GM18508 (cell line): Measurements from ENCODE around the gene PDCD2.
"Not testable (repeated sequence)": the region's sequence is repeated elsewhere in the genome, so short reads cannot be mapped to it uniquely, and the experiment has no call there.

Source experiments
- ATAC-seq: cut with Tn5 transposase; IDR thresholded peaks from one replicate; pipeline ENCODE4 v1.9.1; 2021; ENCODE audit warnings: moderate number of reproducible peaks; ENCODE audit not compliant: insufficient read depth, unreplicated experiment

The PDCD2 gene

DNA sequence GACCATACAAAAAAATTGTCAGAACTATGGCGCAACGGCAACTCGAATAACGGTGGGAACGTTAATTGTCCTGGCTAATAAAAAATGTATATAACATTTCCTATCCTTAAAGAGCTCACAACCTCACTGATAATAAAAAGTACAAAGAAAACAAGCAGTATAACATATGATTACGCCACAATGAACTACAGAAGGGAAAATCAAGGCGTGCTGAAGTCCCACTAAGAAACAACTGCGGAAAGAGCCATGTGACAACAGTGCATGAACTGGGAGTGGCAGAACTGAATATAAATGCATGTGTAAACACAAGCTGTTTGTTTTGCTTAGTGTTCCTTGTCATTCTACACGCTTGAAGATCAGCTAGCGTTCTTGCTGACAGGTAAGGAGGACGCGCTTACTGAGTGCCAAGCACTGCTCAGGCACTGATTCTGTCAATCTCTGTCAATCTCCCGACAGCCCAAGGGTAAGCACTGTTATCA lies 30.9 kb downstream of the PDCD2 start:
- ATAC-seq: peak; percentile 13

DNA sequence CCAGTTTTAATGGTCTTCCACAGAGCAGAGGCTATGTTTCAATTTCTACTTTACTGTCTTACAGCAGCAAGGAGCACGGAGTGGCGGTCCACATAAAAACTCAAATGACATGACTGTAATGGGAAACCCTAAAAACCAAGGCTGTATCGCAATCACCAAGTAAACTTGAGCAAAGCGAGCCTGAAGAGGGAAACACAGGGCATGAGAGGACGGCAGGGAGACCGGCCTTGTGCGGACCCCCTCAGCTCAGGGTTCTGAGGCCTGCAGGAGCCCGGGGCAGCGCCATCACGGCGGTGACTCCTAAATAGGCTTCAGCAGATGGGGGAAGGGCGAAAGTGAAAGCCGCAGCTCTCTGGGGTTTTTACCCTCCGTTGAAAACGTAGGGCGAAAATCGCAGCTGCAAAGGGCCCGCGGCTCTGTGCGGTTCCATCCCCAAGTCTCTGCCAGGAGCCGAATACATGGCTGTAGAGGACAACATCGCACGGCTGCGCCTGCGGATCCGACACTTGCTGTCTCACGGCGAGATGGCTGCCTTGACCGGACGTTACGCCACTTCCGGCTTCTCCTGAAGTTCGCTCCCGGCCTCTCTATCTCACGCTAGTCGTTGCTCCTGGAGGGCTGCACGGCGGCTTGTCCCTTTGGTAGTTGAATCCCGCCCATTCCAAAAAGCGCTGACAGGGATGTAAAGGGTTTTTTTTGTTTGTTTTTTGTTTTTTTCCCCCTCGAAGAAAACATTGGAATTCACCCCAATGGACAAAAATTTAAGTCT lies 31.5 kb downstream of the PDCD2 start, which contains the start of gene PSMB1:
TSS of gene PSMB1 (minus strand) at position 543 of the 769 bp plus-strand sequence. CDS start at position 478, 65 bp downstream.
- peak; percentile 28 for ATAC-seq

DNA sequence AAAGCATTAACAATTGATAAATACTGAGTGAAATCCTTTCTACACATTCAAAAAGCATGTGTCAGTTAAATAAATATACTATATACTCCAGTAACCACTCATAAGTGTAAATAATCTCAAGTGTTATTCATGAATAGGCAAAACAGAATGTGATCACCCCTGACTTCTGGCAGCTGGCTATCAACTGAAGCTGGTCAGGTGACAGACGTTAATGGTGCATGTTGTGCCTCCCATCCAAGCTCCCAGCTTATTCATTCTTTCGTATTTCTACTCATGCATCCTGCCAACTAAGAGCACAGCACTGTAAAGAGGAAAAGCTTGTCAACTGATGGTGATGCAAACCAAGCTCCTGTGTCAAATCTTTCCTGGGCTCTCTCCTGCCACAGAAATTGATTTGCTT lies 39.0 kb downstream of the PDCD2 start:
- ATAC-seq: no peak

DNA sequence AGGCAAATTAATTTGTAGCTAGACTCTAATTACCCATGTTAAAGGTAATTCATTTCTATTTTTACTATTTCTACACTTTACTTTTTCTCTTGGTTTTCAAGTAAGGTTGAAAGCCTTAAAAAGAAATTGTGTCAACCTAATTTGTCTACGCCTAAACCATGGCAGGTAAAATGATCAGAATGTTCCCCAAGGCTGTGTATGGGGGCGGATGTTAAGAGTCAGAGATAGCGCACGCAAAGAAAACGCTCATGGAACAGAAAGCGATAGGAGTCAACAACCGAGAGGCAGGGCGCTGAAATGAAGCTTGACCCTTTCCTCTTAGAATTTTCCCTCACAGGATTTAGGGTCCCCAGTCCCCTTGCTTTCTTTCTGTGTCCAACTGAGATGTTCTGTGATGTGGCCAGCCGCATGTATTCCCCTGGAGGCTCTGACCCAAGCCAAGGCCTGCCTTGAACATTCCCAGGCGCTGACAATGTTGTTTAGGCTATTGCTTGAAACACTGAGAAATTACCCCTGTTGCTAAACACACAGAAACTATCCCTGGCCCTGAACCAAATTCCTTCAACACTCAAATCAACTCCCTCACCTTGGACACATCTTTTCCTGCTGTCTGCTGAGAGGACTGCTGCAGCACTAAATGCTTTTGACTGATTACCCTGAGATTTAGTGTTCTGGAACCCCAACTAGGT lies 42.3 kb downstream of the PDCD2 start:
- ATAC-seq: no peak

DNA sequence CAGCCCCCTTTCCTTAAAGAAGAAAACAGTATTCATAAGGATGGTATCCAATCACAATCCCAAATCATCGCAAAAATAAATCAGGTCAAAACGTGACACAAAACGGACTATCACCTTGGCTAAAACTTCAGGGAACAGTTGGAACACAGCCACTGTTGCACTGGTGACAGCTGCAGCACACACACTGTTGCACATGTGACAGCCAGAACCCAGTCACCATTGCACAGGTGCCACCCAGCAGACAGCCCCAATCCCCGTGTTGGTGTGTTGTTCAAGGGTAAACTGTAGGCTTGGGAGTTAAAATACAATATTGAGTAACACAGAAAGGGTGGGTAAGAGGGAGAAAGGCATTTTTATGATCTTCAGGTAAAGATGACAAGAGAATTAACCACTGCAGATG lies 47.1 kb downstream of the PDCD2 start:
- no peak for ATAC-seq

DNA sequence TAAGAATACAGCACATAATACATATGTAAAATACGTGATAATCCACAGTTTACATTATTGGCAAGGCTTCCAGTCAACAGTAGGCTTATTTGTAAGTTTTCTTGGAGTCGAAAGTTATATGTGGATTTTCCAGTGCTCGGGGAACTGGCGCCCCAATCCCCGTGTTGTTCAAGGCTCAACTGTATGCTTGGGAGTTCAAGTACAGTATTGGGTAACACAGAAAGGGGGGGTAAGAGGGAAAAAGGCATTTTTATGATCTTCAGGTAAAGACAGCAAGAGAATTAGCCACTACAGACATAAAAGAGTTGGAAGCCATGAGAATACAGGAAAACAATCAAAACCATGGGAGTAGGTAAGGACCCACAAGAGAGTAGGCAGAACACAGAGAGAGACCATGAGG lies 47.8 kb downstream of the PDCD2 start:
- no peak for ATAC-seq

DNA sequence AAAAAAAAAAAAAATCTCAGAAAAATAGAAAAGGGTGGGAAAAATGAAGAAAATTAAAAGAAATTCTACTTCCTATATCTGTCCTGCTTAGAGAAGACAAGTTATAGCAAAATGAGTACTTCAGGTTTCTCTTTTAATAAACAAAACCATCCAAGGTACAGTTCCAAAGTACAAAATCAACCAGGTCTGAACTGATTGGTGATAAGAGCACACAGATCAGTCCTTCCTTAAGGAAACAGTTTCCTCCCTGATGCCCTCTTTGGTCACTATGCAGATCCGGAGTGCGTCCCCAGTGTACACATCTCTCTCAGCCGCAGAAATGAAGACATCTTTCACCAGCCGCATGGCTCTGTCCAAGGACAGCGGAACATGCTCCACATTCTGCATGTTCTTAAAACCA lies 49.4 kb downstream of the PDCD2 start:
- ATAC-seq: no peak

DNA sequence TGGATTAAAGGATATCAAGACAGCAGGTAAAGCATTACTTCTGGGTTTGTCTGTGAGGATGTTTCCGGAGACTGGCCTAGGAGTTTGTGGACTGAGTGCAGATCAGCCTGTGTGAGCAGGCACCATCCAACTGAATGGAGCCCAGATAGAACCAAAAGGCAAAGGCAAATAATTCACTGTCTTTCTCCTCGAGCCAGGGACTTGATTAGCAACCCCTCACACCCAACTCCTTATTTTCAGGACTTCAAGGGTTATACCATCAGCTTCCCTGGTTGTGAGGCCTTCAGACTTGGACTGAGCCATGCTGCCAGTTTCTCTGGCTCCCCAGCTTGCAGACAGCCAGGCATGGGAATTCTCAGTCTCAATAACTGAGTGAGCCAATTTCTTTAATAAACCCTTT lies 50.6 kb downstream of the PDCD2 start:
- ATAC-seq: no peak

DNA sequence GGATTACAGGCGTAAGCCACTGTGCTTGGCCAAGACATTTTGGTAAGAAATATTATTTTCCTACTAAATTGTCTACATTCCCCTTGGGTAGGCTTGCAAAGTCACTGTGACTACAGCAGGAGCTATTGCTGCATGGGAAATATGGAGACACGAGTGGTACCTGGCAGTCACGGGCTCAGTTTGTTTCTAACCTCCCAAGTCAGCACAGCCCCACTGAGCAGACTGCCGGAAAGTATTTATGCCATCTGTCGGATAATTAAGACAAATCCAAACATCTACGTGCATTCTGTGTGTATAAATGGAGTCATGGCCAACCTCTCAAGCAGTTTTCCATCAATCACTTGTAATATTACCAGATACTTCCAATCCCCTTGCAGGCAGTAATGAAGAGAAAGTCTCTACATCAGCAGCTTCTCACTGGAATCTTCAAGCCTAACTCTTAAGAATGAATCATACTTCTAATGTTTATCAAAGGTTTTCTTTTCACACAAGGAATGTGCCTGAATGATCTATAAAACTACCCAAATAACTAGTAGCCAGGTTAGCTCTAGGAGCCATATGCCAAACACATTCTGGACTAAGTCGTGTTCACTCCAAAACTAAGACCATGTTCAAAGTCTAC lies 51.5 kb downstream of the PDCD2 start:
- ATAC-seq: no peak

DNA sequence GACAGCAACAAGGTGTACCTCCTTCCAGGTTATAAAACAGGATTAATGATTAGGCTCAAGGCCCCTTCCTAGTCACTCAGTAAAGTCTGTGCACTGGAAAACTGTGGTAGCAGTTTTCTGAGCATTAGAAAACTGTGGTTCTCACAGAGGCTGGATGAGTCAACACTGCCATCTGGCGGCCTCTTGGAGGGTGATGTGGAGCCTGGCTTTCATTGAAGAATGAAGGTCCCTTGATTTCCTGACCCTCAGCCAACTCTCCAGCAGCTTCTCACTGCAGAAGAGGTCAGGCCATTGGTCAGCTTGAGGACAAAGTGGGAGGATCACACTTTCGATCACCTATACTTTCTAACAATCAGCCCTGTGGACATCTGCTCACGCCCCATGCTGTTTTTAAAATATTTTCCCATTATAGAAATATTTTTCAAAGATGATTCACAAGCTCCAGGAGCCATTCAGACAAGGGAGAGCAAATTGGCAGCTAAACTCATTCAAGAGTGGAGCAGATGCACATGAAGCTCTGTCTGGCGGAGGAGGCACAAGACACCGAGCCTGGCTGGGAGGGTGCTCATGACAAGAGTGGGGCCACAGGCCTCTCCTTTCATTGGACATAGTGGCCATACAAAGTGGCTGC lies 54.5 kb downstream of the PDCD2 start:
- ATAC-seq: peak; percentile 55

DNA sequence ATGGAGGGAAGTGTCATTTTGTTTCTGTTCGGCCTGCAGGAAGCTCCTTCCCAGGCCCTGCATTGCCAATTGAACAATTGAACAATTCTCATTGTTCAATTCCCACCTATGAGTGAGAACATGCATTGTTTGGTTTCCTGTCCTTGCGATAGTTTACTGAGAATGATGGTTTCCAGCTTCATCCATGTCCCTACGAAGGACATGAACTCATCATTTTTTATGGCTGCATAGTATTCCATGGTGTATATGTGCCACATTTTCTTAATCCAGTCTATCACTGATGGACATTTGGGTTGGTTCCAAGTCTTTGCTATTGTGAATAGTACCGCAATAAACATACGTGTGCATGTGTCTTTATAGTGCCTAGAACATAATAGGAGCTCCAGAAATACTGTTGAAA lies 56.4 kb downstream of the PDCD2 start:
- not testable (repeated sequence) for ATAC-seq

DNA sequence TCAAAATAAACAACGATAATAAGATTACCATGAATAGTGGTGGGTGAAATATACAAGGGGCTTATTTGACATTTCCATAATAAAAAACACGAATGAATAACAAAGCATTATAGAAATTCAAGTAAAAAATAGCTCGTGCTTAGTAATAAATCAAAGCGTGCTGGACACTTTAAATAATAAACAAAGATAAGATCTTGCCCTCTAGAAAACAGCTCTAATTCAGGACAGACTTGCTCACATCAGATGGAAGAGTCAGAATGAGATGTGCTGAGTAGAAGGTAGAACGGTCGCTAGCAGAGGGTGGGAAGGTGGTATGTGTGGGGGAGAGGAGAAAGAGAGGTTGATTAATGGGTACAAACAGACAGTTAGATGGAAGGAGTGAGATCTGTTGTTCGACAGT lies 58.6 kb downstream of the PDCD2 start:
- no peak for ATAC-seq
